Peyer's patch (tissue), 4 donors: ENCODE results near the gene TYMP.

ENCODE experiments used
- CTCF ChIP-seq, 6 experiments: fragments of 450-650 bp in 4 of 6; fragments of 200-600 bp in 2 of 6; sonication (generic) in 1 of 6; IDR thresholded peaks; one replicate each; pipeline ENCODE4 v1.5.1; 2017 to 2019; ENCODE audit warnings: antibody characterized with exemption in 6 of 6, mild to moderate bottlenecking in 3 of 6, moderate library complexity in 1 of 6
- POLR2A ChIP-seq, 2 donors: fragments of 450-650 bp; IDR thresholded peaks; one replicate each; pipeline ENCODE4 v1.5.1; 2017; ENCODE audit warnings: antibody characterized with exemption in 2 of 2, mild to moderate bottlenecking in 2 of 2, moderate library complexity in 2 of 2

GRCh38 chr22:50520826-50521453, 8.9 kb downstream of the TYMP start:
- TF ChIP-seq CTCF (IDR thresholded peaks at IDR 0.05) (no peak), POLR2A (IDR thresholded peaks at IDR 0.05) (no peak)
